ENCODE data around the gene BCAT1.
"Not testable (repeated sequence)": the region's sequence is repeated elsewhere in the genome, so short reads cannot be mapped to it uniquely, and the experiment has no call there.

Gene BCAT1

DNA sequence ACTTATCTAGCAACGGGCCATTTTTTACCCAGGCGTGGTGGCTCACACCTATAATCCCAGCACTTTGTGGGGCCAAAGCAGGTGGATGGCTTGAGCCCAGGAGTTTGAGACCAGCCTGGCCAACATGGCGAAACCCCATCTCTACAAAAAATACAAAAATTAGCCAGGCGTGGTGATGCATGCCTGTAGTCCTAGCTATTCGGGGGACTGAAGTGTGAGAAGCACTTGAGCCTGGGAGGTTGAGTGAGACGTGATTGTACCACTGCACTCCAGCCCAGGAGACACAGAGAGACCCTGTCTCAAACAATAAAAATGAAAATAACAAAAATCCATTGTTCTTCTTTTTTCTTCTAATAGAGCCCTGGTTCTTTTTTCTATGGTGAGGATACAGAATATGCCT lies 7.5 kb upstream of the BCAT1 start:
- not testable (repeated sequence) for DNase-seq

GRCh38 chr12:24955853-24956252 lies 7.0 kb upstream of the BCAT1 start:
- no peak for DNase-seq

DNA sequence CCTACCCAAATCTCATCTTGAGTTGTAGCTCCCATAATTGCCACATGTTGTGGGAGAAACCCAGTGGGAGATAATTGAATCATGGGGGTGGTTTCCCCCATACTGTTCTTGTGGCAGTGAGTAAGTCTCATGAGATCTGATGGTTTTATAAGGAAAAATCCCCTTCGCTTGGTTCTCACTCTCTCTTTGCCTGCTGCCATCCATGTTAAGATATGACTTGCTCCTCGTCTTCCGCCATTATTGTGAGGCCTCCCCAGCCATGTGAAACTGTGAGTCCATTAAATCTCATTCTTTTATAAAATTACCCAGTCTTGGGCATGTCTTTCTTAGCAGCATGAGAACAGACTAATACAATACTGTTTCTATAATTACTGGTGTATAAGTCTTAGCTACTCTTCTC lies 6.5 kb upstream of the BCAT1 start:
- no peak for DNase-seq

DNA sequence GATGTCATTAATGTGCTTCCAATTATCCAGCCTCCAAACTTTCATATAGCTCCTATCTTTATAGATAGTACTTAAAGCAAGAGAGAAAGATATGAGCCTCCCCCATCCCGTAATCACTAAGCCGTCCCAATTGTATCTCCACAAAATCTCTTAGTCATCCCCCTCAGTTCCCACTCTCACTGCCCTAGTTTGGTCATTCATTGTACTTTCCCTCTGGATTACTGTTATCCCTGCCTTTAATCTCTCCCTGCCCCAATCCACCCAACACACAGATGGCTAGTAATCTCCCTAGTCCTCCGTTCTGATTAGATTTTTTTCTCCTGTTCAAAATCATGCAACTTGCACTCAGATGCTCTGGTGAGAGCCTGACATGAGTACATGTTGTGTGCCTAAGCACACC lies 5.4 kb upstream of the BCAT1 start:
- no peak for DNase-seq

DNA sequence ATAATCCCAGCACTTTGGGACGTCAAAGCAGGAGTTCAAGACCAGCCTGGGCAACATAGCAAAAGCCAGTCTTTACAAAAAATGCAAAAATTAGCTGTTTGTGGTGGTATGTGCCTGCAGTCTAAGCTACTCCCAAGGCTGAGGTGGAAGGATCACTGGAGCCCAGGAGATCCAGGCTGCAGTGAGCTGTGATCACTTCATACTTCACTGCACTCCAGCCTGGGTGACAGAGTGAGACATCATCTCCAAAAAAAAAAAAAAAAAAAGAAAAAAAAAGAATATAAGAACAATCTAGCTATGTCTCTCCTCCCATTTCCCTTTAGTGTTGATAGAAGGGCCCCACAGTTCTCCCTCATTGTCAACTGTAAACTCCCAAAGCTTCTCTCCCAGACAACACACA lies 3.5 kb upstream of the BCAT1 start:
- no peak for DNase-seq

GRCh38 chr12:24950231-24950834 lies 1.4 kb upstream of the BCAT1 start:
- DNase-seq, result no peak

DNA sequence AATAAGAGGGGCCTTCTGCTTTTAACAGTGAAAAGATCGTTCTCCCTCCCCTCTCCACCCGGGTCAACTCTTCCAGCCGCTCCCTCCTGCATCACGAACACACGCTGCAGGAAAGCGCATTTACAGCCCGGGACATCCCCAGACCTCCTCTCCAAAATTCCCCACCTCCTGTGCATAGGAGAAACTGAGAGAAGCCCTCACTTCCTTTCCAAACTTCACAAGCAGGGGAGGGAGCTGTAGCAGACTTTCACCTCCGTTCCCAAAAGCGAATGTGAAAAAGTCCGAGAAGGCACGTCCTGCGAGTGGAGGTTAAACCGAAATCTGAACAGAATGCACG lies 513 bp downstream of the BCAT1 start:
- no peak for DNase-seq

GRCh38 chr12:24947541-24948419 lies 1.1 kb downstream of the BCAT1 start:
- DNase-seq, result peak; percentile 10

- DNase-seq, result peak; percentile 41
Measured at GRCh38 chr12:24945845-24946244, 3.1 kb downstream of the BCAT1 start.

DNA sequence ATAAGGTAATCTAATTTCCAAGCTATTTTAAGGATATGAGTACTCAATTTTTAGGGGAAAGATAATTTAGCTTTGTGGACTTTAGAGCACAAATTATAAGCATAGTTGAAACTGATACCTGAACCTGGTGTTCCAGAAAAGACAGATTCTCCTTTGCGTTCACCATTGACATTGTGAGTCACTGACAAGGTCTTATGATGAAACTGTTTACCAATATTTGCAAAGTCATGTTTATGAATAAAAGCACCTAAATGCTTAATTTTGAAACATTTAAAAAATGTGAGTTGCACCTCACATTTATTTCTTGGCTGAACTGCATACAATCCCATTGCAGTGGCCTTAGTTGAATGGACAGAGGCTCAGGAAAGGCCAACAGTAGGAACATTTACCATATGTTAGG lies 3.9 kb downstream of the BCAT1 start:
- no peak for DNase-seq

DNA sequence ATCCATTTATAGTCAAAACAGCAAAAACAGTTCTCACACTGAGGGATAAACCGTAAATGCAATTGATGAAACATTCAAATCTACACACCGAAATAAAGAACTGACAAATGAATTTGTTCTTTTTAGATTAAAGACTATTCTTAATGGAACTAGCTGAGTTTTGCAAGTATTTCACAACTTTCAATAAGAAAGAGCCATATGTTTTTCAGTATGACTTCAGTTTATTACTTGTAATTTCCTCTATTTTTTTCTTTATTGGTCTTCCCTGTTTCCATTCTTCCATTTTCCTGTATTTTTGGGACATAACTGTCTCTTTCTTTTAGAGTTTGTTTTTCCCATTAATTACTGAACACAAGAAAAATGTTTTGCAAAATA lies 4.3 kb downstream of the BCAT1 start:
- no peak for DNase-seq

- no peak for DNase-seq
Measured at GRCh38 chr12:24943947-24944600, 4.8 kb downstream of the BCAT1 start.

DNA sequence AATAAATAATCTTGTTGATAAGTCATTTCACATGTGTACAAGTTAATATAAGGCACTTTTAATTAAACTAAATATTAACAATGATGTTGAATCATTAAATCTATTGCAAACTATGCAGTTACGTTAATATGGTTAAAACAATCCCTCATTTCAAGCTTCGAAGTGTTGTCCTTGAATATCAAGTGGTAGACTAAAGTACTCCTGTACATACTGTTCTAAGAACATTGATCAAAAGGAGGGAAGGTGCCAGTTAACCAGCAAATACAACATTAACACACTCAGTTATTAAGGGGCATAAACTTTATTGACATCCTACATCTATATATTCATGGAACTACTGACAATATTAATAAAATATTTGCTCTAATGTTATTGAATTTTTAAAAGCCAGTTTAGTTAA lies 8.7 kb downstream of the BCAT1 start:
- DNase-seq, result no peak

DNA sequence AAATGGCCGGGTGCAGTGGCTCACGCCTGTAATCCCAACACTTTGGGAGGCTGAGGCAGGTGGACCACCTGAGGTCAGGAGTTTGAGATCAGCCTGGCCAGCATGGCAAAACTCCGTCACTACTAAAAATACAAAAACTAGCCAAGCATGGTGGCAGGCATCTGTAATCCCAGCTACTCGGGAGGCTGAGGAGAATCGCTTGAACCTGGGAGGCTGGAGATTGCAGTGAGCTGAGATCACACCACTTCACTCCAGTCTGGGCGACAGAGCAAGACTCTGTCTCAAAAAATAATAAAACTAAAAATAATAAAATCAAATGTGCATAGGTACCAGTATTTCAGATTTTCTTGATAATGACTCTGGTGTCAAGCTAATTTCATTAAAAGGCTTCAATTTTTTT lies 9.3 kb downstream of the BCAT1 start:
- not testable (repeated sequence) for DNase-seq

GRCh38 chr12:24938341-24938740 lies 10.6 kb downstream of the BCAT1 start:
- no peak for DNase-seq

DNA sequence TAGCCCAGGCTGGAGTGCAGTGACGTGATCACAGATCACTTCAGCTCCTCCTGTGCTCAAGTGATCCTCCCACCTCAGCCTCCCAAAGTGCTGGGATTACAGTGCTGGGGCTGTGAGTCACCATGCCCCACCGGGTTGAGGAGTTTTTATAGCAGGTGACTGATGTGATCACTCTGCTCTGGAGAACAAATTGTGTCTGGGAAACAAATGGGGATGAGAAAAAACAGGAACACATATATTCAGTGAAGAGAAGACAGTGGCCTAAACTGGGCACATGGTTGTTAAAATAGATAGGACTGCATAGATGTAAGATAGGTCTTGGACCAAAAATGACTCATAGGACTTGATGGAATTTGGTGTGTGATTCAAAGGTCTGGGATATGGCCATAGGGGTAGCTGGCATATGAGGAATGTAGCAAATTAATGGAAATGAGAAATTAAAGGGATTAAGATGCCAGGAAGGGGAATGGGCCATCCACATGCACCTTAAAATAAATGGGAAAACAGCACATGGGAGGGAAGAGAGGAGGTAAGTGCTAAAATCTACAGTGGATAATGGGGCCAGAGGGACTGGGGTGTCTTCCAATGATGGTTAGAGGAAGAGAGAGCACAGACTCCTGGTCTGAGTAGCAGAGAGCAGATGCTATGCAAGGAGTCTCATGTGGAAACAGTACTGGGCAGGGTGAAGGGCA lies 11.2 kb downstream of the BCAT1 start:
- DNase-seq, result no peak

DNA sequence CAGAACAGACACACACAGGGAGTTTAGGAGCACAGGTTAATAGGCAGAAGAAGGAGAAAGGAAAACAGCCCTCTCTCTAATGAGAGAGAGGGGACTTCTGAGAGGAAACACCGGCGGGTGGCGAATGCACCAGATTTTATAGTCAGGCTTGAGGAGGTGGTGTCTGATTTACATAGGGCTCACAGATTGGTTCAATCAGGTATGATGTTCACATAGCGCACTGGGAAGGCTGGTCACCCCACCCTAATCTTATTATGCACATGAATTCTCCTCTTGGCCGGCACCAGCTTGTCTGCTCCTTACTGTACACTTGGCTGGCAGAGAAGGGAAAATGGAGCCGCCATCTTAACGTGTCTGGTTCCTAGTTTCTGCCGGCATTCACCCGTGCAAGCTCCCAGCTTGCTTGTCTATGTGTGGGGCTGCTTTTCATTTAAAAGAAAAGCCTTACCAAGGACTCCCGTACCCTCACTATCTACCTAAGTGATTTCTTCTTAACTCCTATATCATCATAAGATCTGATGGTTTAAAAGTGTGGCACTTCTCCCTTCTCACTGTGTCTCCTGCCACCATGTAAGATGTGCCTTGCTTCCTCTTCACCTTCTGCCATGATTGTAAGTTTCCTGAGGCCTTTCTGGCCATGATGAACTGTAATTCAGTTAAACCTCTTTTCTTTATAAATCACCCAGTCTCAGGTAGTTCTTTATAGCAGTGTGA lies 15.1 kb downstream of the BCAT1 start:
- DNase-seq, result no peak

DNA sequence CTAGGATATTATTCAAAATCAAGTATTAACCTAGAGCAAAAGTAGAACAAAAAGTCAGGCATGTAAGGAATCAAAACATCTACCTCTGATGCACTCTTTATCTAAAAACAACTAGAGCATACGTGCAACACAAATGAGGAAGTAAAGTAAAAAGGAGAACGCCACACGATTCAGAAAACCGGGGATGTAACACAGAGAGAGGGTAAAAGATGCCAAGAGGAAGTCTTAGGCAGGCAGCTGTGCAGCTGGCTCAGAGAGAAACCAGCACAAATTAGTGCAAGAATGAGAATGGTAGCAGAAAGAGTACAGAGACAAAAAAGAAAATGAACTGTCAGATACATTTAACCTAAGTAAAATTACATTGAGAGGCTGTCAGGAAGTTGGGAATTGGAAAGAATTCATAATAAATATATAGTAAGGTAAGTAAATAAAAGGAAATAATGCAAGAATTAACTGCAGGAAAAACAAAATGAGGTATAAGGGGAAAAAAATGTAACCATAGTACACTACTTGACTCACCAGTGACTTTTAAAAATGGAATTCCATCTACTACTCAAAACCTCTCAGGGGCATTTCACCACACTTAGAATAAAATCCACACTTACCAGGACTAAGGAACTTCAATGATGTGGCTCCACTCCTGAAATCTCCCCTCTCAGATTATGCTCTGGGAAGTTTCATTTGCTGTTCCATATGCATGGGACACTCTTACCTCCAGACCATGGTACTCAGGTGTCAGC lies 17.1 kb downstream of the BCAT1 start:
- peak; percentile 94 for DNase-seq

GRCh38 chr12:24929953-24930352 lies 18.9 kb downstream of the BCAT1 start:
- DNase-seq, result no peak

- not testable (repeated sequence) for DNase-seq
Measured at GRCh38 chr12:24928533-24929306, 20.2 kb downstream of the BCAT1 start.

DNA sequence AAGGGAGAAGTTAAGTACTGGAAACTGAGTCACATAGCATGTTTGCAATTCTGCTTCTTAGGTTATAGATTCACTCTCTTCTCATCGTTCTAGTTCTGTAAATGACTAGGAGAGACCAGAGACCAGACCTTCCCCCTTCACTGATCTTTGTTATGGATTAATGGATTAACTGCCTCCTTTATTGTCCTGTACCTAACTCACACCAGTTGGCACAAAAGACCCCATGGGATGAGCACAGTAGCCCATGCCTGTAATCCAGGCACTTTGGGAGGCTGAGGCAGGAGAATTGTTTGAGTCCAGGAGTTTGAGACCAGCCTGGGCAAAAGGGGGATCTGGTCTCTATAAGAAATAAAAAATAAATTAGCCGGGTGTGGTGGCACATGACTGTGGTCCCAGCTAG lies 20.8 kb downstream of the BCAT1 start:
- no peak for DNase-seq

Data from MV-4-11 (cell line).